DND-41 (cell line): ENCODE measurements around the gene CEBPE.

Experiments
- ATAC-seq: fragments of 200-7000 bp; cut with Tn5 transposase; 3 replicates; pipeline ENCODE4 v1.9.1; 2021; ENCODE audit warnings: low read depth; ENCODE audit not compliant: insufficient read depth
- DNase-seq: peaks from one replicate; pipeline ENCODE4 v3.0.0-alpha.2; 2020
- H2AFZ ChIP-seq: 2 replicates; pipeline ENCODE4 v1.6.0; 2012; ENCODE audit warnings: low read depth, low read length
- H3K27ac ChIP-seq: 2 replicates; pipeline ENCODE4 v1.5.1; 2012; ENCODE audit warnings: low read length, inconsistent platforms
- H3K27me3 ChIP-seq: fragments of 200-600 bp; sonication (generic); 2 replicates; pipeline ENCODE4 v1.6.0; 2012; ENCODE audit warnings: low read length, mild to moderate bottlenecking, inconsistent platforms; ENCODE audit not compliant: insufficient read depth, poor library complexity
- H3K36me3 ChIP-seq: 2 replicates; pipeline ENCODE4 v1.5.1; 2012; ENCODE audit warnings: low read length, inconsistent platforms; ENCODE audit not compliant: insufficient read depth
- H3K4me1 ChIP-seq: 2 replicates; pipeline ENCODE4 v1.5.1; 2012; ENCODE audit warnings: mild to moderate bottlenecking, low read length; ENCODE audit not compliant: insufficient read depth
- H3K4me2 ChIP-seq: 2 replicates; pipeline ENCODE4 v1.6.0; 2012; ENCODE audit warnings: mild to moderate bottlenecking, moderate library complexity, low read length, inconsistent platforms; ENCODE audit not compliant: insufficient read depth
- H3K4me3 ChIP-seq, 2 experiments: fragments of 200-600 bp in 1 of 2; shearing (Covaris generic) in 1 of 2; 2 replicates each; pipeline ENCODE4 v1.5.1; 2012 to 2016; ENCODE audit warnings: inconsistent platforms in 2 of 2, low read length in 2 of 2, mild to moderate bottlenecking in 2 of 2, low read depth in 1 of 2, moderate library complexity in 1 of 2
- H3K79me2 ChIP-seq: 2 replicates; pipeline ENCODE4 v1.6.0; 2012; ENCODE audit warnings: low read length, inconsistent platforms; ENCODE audit not compliant: insufficient read depth
- H3K9ac ChIP-seq: 2 replicates; pipeline ENCODE4 v1.6.0; 2012; ENCODE audit warnings: low read depth, mild to moderate bottlenecking, inconsistent platforms, low read length, moderate library complexity
- H3K9me3 ChIP-seq: 2 replicates; pipeline ENCODE4 v1.5.1; 2012; ENCODE audit warnings: low read length, moderate library complexity, mild to moderate bottlenecking, inconsistent platforms; ENCODE audit not compliant: insufficient read depth, severe bottlenecking
- H4K20me1 ChIP-seq: 2 replicates; pipeline ENCODE4 v1.6.0; 2012; ENCODE audit warnings: low read length; ENCODE audit not compliant: insufficient read depth
- CTCF ChIP-seq: IDR thresholded peaks from 2 replicates; pipeline ENCODE4 v1.5.1; 2012; ENCODE audit warnings: borderline replicate concordance, low read length, moderate library complexity, mild to moderate bottlenecking; ENCODE audit not compliant: poor library complexity, severe bottlenecking; ENCODE audit errors: extremely low read depth
- EZH2 ChIP-seq: IDR thresholded peaks from 3 replicates; pipeline ENCODE4 v1.6.1; 2012; ENCODE audit warnings: borderline replicate concordance, low read depth, mild to moderate bottlenecking, moderate library complexity, low read length, inconsistent platforms; ENCODE audit not compliant: severe bottlenecking

The CEBPE gene

GRCh38 chr14:23113431-23114119 lies 5.5 kb downstream of the CEBPE start:
- TF ChIP-seq EZH2: no peak
- TF ChIP-seq CTCF: no peak
- H3K27me3 ChIP-seq: peaks cover 47% of the 10 kb centered on the region
- no peak overlapping the region for H3K4me3 ChIP-seq
- no peak overlapping the region for H2AFZ ChIP-seq
- H3K27ac ChIP-seq: no peak overlapping the region
- no peaks in the 10 kb centered on the region for H3K9me3 ChIP-seq
- H3K79me2 ChIP-seq: no peaks in the 10 kb centered on the region
- no peak overlapping the region for H3K9ac ChIP-seq
- H3K36me3 ChIP-seq: no peaks in the 10 kb centered on the region
- DNase-seq (no peak), ATAC-seq (no peak)
- H3K4me1 ChIP-seq: no peaks in the 10 kb centered on the region
- no peaks in the 10 kb centered on the region; the same call in 1 of the 2 replicates for H4K20me1 ChIP-seq
- H3K4me2 ChIP-seq: no peak overlapping the region

- Histone ChIP-seq H3K27me3 (peaks cover 47% of the 10 kb centered on the region), H3K36me3 (no peaks in the 10 kb centered on the region), H4K20me1 (no peaks in the 10 kb centered on the region; the same call in 1 of the 2 replicates), H3K4me2 (no peak overlapping the region), H3K4me1 (no peaks in the 10 kb centered on the region), H3K9me3 (no peaks in the 10 kb centered on the region), H3K79me2 (no peaks in the 10 kb centered on the region), H2AFZ (no peak overlapping the region), H3K4me3 (no peak overlapping the region), H3K9ac (no peak overlapping the region), H3K27ac (no peak overlapping the region)
- TF ChIP-seq CTCF: no peak
- no peak for TF ChIP-seq EZH2
- DNase-seq (no peak), ATAC-seq (no peak)
Observed at GRCh38 chr14:23112359-23113178, 6.5 kb downstream of the CEBPE start.

GRCh38 chr14:23110579-23111365 lies 8.3 kb downstream of the CEBPE start:
- H3K9ac ChIP-seq: no peak overlapping the region
- H3K9me3 ChIP-seq: no peaks in the 10 kb centered on the region
- no peak; the same call in 2 of the 3 replicates for ATAC-seq
- no peak for DNase-seq
- no peak overlapping the region for H3K4me2 ChIP-seq
- no peak overlapping the region for H3K27ac ChIP-seq
- no peak overlapping the region for H2AFZ ChIP-seq
- no peaks in the 10 kb centered on the region for H3K79me2 ChIP-seq
- TF ChIP-seq CTCF: no peak
- TF ChIP-seq EZH2: no peak
- no peaks in the 10 kb centered on the region for H3K36me3 ChIP-seq
- H3K4me1 ChIP-seq: no peaks in the 10 kb centered on the region
- H3K4me3 ChIP-seq: no peak overlapping the region
- H4K20me1 ChIP-seq: no peaks in the 10 kb centered on the region; the same call in 1 of the 2 replicates
- peaks cover 44% of the 10 kb centered on the region for H3K27me3 ChIP-seq
